Measurements from ENCODE around the gene DST. TPM values are rescaled to one million over a fixed set of nuclear protein-coding genes. Genes with fewer than 3 reads are reported as not detected.
A peak's percentile ranks its signal among the peaks of the same experiment; 100 is the strongest.

The DST gene
- total RNA-seq, 1 donor from 2014 or later, result 199 TPM

DNA sequence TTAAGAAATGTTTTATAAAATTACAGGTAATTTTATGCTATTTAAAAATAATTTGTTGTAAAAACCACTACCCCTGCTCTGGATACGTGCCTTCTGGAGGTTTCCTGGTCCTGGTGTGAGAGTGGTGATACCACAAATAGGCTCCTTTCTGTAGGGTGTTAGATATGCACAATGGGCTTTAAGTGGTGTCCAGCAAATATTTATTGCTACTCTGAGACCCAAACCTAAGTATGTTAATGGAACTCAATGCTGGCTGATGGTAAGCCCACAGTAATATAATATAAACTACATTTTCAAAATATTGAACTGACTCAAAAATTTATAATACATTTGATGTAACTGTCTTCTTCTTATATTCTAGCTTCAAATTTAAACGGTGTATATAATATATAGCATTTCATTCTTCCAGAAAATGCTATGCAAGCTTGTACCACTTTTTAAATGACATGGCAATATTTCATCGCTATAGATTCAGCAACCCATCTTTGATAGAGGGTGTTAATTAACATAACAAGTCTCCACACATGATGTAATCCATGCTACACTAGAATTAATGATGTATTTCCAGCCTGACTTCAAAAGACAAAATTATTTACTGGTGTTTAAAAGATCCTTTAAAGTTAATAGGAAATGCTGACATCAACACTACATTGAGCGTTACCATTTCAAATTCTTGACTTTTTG lies 161.9 kb downstream of the DST start:
- DNase-seq, result no peak

DNA sequence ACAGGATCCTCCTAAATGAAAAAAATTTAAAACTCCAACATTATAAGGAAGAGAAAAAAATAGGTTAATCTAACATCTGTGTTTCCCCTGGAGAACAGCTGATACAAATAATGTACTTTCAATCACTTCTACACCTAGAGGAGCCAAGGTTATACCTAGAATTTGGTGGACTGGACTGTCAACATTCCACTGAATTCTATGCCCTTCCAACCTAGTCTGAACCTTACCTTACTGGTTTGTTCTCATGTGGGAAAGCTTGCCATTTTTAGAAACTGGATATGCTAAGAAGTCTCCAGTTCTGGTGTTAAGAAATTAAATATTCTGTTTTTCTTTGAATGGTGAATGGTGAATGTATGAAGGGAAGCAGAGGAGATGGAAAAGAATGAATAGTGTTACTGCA lies 162.4 kb downstream of the DST start:
- DNase-seq, result no peak

GRCh38 chr6:56479381-56479780 lies 163.3 kb downstream of the DST start:
- DNase-seq, result no peak

- no peak for DNase-seq
These were observed 164.5 kb downstream of the DST start for GRCh38 chr6:56478202-56478601.

DNA sequence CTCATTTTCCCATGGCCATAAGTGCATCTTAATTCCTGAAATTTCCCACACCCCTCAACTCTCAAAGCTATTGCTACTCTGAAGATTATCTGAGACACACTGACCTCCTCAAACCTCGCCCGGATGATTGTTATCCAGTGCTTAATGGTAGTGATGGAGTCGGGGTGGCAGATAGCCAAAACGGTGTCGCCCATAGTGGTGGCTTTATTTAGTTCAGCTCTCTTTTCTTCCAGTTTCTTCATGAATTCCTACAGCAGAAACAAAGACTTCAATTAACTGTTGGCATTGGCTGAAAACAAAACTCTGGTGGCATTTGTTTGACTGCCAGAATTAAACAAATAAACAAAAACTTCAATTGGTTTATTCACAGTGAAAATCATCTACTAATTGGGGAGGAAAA lies 165.4 kb downstream of the DST start:
- no peak for DNase-seq

DNA sequence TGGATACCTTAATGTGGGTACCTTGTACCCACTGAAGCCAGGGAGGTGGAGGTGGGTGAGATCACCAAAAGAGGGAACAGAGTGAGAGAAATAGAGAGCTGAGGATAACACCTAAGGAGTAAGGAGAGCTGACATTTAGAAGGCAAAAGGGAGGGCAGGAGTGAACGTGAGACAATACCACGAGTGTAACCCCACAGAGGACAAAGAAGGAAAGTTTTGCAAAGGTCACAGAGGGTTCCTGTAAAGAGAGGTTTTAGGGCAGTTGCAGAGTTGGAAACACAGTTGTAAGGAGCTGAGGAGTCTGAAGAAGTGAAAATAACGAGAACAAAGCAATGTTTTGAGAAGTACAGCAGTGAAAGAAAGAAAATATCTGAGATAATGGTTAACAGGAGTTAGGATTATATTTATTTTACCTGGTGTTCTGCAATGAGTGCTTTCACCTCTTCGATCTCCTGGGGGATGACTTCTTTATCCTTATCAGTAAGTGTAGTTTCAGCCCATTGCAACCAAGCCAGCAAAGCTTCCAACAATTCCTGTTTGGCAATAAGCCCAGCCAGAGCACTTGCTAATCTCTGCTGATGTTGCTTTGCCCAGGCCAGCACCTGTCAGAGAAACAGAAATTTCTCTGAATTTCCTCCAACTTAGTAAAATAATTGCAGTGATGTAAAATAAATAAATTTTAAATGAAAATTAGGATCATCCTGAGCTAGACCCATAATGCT lies 166.8 kb downstream of the DST start:
- peak; percentile 75 for DNase-seq

GRCh38 chr6:56474532-56474931 lies 168.2 kb downstream of the DST start:
- no peak for DNase-seq

DNA sequence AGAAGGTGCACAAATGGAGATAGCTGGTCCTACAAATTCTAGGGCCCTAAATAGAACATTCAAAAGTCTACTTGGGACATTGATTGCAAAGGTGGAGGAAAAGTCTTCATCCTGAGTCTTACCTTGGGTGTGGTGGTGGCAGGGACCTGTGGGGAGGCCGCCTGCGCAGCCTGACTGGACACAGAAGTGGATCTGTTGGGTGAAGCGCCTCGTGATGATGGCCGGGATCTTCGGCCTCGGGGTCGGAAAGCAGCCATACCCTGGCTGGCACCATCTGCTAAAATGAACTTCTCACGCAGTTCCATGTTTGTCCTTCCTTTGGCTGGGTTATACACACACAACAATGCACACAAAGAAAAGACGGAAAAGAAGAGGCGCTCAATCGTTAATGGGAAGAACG lies 179.2 kb downstream of the DST start:
- no peak for DNase-seq

DNA sequence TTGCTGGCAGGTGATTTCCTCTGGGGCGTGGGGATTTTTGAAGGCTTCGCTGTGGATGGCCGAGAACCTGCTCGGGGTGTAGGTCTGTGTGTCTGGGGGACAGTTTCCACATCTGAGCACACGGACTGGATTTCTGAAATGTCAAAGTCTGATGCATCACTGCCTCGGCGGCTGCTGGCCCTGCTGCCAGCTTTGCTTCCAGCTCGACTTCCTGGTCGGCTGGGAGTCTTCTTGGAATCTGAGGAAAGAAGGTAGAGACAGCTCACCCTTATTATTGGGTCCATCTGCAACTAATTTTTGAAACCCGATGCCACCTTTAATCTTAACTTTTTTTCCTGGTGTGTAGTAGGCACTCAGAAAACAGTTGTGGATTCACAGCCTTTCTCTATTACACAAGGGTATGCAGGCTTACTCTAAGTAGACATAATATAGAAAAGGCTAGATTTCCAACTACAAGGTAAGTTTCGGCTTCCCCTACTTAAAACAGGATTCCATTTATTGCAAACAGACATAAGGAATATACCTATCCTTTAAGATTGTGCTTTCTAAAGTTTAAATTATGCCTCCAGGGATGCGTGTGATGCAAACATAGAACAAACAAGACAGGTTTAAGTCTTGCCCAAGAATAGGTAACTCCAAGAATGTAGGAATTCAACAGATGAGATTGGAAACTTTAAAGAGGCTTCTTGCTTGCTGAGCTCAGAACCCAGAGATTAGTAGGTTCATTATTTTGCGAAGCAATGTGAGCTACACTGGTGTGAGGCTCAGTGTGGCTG lies 183.5 kb downstream of the DST start:
- DNase-seq, result no peak

DNA sequence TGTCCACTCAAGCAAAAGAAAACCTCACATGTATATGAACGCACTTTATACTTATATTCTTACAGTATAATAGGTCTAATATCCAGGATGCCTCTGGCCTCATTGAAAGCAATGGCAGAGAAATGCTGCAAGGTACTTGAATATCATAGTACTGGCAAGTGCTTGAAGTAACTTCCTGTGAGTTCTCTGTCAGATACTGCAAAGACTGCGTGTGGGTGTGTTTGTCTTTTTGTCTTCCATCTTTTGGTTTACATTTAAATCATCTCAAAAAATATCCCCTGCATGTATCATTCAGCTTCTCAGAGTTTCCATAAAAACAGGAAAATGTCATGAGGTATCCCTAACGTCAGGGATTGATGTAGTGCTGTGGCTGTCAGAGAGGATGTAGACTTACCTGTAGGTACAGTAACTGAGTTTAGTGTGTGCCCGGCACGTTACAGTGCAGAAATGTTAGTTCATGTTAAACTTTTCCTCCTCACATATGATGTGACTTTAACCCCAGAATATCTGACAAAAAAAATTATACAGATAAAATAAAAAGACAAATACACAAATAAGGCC lies 184.3 kb downstream of the DST start:
- DNase-seq, result no peak

GRCh38 chr6:56456785-56457184 lies 185.9 kb downstream of the DST start:
- DNase-seq, result no peak

DNA sequence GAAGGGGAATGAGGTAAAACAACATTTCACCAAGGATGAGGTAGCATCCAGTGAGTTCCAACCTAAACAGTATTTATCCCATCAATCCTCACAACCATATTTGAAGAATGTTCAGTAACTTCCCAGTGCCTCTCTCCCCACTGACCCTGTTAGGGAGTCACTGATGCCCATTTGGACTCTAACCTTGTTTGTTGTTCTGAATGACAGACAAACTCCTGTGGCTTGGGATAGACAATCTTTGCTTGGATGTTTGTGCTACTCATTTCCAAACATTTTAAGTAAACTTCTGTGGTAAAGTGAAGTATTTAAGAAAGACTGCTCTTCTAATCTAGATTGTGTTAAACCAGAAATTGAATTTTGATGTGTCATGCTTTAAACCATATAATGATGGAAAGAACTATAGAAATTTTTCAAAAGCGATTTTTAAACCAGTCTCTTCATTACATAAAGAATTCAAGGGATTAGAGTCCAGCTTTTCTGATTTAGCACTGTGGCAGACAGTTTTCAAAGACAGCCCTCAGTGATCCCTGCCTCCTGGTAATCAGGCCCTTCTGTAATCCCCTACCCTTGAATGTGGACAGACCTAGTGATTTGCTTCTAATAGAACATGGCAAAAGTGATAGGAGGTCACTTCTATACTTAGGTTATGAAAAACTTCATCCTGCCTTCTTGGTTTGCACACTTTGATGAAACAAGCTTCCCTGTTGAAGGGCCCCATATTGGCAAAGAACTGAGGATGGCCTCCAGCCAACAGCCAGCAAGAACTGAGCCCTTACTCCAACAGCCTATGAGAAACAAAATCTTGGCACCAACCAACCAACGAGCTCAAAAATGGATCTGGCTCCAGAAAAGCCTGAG lies 191.6 kb downstream of the DST start:
- DNase-seq, result peak; percentile 16

DNA sequence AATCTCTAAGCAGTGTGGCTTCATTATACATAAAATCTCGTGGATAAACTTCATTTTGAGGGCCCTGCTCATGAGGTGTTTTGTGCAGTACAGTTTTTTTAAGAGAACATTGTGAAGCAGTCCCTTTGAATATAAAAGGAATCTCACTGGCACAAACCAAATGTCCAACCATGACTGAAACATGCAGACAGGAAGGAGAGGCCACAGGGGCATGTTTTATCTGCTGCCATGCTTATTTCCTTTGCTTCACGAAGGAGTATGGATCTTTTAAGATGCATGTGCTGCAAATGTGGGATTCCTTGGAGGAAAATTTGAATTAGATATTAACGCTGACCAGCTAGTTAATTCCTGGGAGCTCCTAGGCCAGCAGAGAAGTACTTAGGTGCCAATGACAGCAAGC lies 192.3 kb downstream of the DST start:
- DNase-seq, result peak; percentile 50

- peak; percentile 62 for DNase-seq
These were observed 194.6 kb downstream of the DST start for GRCh38 chr6:56448046-56448445.

DNA sequence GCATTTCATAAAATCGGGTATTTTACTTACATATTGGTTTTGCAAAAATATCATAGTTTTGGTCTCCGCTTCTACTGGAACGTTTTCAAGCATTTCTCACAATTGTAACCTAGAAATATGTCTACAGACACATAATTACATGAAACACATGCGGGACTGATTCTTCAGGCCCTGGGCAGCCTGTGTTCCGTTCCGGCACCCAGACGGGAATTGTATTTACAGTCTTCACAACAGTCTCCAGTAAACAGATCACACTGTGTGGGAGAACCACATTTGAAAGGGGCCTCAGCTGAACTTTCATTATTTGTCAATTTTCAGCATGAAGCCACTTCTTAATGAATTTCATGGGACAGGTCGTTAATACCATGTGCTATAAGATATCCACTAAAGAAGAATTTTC lies 196.9 kb downstream of the DST start:
- DNase-seq, result no peak

GRCh38 chr6:56444855-56445254 lies 197.8 kb downstream of the DST start:
- no peak for DNase-seq

DNA sequence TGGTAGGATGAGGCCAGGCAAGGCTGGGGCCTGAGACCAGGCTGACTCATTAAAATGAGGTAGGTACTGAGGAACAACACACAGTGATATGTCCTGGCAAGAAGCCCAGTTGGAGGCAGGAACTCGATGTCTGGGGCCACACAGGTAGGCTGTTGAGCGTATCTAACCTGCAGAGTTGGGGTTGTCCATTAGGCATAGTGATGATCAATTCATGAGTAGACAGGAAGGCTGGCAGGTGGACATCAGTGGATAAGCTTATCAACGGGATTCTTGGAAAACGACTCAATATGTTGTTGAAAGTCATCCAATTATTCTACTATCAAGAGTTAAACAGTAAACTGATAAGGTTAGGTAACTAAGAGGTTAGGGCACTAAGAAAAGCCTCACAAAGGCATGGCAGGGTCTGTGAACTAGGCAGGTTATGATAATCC lies 202.1 kb downstream of the DST start:
- no peak for DNase-seq

DNA sequence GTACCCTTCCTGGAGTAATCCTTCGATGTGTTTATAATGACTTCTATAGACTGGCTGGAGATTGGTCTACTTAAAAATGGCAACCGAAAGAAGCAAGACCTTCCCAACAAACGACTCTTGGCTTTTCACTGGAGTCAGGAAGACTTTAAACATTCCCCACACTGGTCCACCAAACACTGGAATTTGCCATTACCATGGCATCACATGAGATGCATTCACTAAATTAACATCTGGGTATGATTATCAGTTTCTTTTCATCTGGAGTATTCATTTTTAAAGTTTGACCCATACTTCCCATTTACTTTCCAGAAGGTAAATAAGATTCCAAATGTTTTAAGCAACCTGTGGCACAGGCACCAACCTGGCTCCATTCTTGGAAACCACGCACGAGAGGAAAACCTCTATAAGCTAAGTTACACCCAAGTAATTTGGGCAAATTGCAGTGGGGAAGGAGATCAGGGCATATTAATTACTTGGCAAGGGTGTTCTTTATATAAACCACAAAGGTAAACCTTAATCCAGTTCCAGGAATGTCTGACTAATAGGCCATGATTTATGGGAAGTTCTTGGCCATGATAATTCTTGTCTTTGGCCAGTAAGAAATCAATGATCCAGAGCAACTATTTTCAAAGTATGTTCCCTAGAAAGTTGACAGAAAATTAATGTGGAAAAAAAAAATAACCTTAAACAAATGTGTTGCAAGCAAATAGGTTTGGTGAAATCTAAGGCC lies 205.4 kb downstream of the DST start:
- no peak for DNase-seq

- DNase-seq, result no peak
These were observed 206.9 kb downstream of the DST start for GRCh38 chr6:56435754-56436153.

DNA sequence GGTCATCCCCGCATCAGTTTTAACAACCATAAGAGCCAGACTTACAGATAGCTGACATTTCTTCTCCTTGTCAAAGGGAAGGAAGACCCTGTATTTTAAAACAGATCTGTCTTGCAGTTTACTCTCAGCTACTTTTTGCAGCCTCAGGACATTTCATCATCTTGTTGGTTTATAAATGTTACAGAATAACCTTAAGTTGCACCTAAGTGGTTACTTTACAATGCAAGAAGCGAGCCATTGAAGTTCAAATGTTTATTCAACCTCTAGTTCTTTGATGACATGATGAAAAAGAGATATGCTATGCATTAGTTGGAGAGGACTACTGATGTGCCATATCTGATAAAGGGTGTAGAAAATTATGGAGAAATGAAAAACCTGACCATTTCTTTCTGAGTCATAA lies 207.4 kb downstream of the DST start:
- no peak for DNase-seq

GRCh38 chr6:56434606-56435005 lies 208.1 kb downstream of the DST start:
- no peak for DNase-seq

GRCh38 chr6:56433119-56433518 lies 209.6 kb downstream of the DST start:
- DNase-seq, result no peak

Data from dermis blood vessel endothelial cell (primary cell).